GM15510 (cell line): ENCODE results near the gene RRP36.

Experiments
- POLR2A ChIP-seq: IDR thresholded peaks from 3 replicates; pipeline ENCODE4 v1.6.1; 2011; ENCODE audit warnings: borderline replicate concordance; ENCODE audit not compliant: insufficient read length; ENCODE audit errors: extremely low read depth

The RRP36 gene

DNA sequence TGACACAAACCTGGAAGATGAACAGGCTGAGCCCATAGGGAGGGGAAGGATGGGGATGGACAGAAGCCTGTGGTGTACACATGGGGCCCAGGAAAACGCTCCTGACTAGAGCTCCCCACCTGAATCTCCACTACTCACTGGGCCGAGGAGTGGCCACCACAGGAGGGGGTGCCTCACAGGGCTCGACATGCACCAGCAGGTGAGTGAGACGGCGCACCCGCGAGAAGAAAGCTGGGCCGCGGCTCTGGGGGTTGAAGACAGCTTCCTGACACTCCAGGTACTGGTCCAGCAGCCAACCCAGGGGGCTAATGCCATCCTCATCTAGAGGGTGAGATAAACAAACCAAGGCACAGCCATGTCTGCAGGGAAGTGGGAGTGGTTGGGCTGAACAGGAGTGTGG is 21.9 kb downstream of the RRP36 start:
- no peak for TF ChIP-seq POLR2A

DNA sequence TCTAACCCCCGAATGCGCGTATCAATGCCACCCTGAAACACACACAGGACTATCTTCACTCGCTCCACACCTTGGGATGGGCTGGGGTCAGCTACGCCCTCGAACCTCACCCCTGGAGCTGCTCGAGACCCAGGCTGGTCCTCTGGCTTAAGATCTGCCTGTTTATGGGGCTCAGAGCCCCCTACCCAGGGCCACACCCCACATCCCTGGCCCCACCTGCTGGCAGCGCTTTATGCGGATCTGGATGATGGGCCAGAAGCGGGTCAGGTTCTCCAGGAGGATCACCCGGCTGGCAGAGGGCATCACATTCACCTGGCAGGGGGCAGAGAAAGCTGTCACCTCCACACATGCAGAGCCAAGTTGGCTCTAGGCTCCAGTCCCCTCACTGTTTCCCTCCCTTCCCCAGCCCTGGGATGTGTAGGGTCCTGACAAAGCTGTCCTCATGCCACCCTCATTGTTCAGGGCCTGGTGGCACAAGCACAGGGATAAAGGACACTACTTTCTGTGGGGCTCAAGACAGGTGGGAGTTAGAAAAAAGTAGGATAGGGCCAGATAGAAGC is 24.0 kb downstream of the RRP36 start:
- no peak for TF ChIP-seq POLR2A

- TF ChIP-seq POLR2A, result no peak
These were observed 26.6 kb downstream of the RRP36 start for GRCh38 chr6:43047998-43048397.

GRCh38 chr6:43050981-43051380 is 29.6 kb downstream of the RRP36 start:
- TF ChIP-seq POLR2A, result no peak

GRCh38 chr6:43052225-43052841 is 30.9 kb downstream of the RRP36 start:
- no peak for TF ChIP-seq POLR2A

DNA sequence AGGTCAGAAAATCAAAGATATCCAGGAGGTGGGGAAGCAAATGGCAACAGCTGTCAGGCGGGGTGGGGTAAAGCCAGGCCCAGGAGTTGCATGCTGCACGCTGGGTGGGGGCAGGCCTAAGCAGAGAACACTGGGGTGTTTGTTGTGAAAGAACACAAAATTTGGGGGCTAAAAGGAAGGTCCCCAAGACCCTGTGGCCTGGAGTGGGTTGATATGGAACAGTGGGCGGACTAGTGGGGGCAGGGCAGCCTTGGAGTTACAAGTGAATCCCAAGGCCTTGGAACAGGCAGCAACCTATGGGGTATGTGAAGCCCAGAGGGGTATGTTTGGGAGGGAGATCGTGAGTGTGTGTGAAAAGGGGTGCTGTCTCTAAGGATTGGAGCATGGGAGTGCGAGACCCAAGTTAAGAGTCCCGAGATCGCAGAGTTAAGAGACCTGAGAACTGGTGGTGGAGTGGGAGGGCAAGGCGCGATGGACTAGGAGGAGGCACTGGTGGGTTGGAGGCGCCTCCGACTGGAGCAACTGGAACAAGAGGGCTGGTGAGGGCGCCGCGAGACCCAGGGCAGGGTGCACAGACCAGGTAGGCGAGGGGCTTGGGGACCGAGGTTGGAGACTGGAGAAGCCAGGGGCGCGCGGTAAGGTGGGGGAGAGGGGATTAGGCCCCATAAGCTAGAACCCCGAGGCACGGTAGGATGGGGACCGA is 31.6 kb downstream of the RRP36 start:
- no peak for TF ChIP-seq POLR2A

DNA sequence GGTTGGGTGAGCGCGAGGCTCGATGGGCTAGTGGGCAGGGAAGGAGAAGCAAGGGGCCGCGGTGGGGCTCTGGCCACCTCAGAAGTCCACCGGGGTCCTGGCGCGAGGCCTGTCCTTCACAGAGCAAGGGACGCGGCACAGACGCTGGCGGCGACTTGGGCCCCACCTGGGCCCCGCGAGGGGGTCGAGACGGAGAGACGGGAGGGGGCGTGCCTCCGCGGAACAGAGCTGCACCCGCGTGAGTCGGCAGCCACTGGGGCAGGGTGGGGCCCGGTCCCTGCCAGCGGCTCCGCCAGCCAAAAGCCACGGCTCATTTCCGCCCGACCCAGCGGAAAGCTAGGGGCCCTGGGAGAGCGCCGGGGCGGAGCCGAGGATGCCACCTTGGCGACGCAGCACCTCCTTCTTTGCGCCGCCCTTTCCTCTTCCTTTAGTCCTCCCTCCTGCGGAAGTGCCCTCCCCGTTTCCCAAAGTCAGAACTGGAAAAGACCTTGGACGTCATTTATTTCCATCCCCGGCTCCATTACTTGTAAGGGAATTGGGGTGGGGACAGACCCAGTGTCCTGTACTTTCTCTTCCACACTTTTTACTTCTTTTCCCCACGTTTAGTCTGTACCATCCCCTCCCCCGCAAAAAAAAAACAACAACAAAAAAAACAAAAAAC is 32.3 kb downstream of the RRP36 start, which contains the start of gene CUL7:
CUL7 (minus strand) TSS at position 307 of the 661 bp plus-strand sequence. CDS start 1,063 bp downstream, outside the sequence.
- TF ChIP-seq POLR2A, result peak; percentile 92

- TF ChIP-seq POLR2A, result no peak
These were observed 33.0 kb downstream of the RRP36 start for GRCh38 chr6:43054206-43054943.

DNA sequence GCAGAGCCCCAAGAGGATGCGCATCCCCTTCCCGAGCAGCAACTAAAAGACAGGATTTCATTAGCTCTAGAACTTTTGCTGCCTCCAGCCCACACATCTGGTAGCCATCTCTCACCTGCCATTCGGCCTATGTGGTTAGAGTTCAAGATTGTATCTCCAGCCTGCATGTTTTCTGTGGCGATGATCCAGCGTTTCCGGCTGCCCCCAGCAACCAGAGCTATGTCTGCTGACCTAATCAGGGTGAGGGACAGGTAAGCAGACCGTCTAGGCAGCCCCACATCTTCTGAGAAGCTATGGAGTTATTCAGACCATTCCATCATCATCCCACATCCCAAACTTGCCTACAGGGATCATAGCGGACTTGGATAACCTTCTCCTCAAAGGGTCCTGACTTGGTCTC is 34.5 kb downstream of the RRP36 start:
- TF ChIP-seq POLR2A, result no peak

- TF ChIP-seq POLR2A, result no peak
These were observed 37.1 kb downstream of the RRP36 start for GRCh38 chr6:43058531-43058930.

DNA sequence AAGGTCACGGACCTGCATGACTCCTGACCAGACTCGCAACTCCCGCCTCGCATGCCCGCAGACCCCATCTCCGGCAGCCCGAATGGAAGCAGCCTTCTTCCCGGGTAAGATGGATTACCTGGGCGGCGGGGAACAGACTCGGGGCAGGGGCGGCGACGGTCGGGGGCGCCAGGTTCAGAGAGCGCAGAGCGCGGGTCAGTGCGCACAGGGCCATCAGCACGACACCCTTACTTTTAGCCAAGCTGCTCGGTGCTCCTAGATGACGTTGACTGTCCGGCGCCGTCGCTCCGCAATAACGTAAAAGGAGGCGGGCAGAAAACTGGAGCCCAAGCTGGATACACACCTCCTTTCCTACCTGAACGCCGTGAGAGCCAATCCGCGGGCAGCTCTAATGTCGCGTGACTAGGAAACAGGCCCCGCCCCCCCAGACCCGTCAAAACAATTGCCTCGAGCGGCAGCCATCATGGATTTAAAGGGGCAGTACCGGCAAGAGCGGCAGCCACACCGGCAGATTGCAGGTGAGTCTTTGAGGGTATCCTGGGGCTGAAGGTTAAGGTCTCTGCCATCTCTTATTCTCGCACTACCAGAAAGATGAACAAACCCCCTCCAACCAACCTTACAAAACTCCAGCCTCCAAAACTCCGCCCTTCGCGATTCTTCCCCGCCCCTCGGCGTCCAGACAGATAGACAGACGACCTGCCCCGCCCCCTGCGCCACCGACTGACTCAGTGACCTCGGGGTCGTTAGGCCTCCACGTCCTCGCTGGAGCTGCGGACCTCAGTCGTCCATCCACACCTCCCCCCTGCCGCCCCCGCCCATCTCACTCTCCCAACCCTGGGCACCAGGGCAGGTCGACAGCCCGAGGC is 38.0 kb downstream of the RRP36 start, which contains the start of the genes KLC4 and MRPL2:
KLC4 (plus strand) TSS at position 464 of the 866 bp plus-strand sequence. CDS start 1,705 bp downstream, outside the sequence.
MRPL2 (minus strand) TSS at position 267 of the 866 bp plus-strand sequence; CDS start at position 214, 53 bp downstream.
- TF ChIP-seq POLR2A, result peak; percentile 91

GRCh38 chr6:43060034-43060754 is 38.8 kb downstream of the RRP36 start:
- no peak for TF ChIP-seq POLR2A
